Mesodermal cell (in vitro differentiated cells): ENCODE results near the gene MBTD1.
"Not testable (repeated sequence)": the region's sequence is repeated elsewhere in the genome, so short reads cannot be mapped to it uniquely, and the experiment has no call there.

ENCODE experiments used
- H3K27ac ChIP-seq: 2 replicates; pipeline ENCODE4 v1.7.0; 2013; ENCODE audit warnings: mild to moderate bottlenecking, low read depth, low read length, moderate library complexity; ENCODE audit not compliant: severe bottlenecking
- H3K36me3 ChIP-seq: 2 replicates; pipeline ENCODE4 v1.7.1; 2013; ENCODE audit warnings: mild to moderate bottlenecking, low read length, moderate library complexity; ENCODE audit not compliant: control insufficient read depth, insufficient read depth
- H3K4me1 ChIP-seq: one replicate; pipeline ENCODE4 v1.7.1; 2013; ENCODE audit warnings: mild to moderate bottlenecking, low read length; ENCODE audit not compliant: insufficient read depth, control insufficient read depth, poor library complexity, severe bottlenecking
- H3K4me3 ChIP-seq: 2 replicates; pipeline ENCODE4 v1.7.0; 2013; ENCODE audit warnings: low read length, control low read depth, mild to moderate bottlenecking; ENCODE audit not compliant: insufficient read depth, poor library complexity, severe bottlenecking; ENCODE audit errors: extremely low read depth
- H3K9me3 ChIP-seq: 2 replicates; pipeline ENCODE4 v1.7.1; 2013; ENCODE audit warnings: mild to moderate bottlenecking, low read length, moderate library complexity; ENCODE audit not compliant: control insufficient read depth
- WGBS, 2 experiments: methylation state at CpG; one replicate each; pipeline ENCODE4 v1.1.5; 2013; ENCODE audit warnings: missing lambda C conversion rate in 2 of 2; ENCODE audit not compliant: insufficient coverage in 2 of 2; 5-methylcytosine and 5-hydroxymethylcytosine counted together

The MBTD1 gene

GRCh38 chr17:51189628-51190027, 70.2 kb downstream of the MBTD1 start:
- WGBS, 2 experiments: 100% methylated on average over 1 of the region's 1 CpG; no CpG with 5 or more reads in 1 of the 2 experiments
- no peaks in the 10 kb centered on the region for H3K9me3 ChIP-seq
- H3K27ac ChIP-seq: no peak overlapping the region
- no peak overlapping the region for H3K4me3 ChIP-seq
- no peaks in the 10 kb centered on the region for H3K4me1 ChIP-seq
- H3K36me3 ChIP-seq: peaks cover 84% of the 10 kb centered on the region

GRCh38 chr17:51189162-51189561, 70.7 kb downstream of the MBTD1 start:
- H3K9me3 ChIP-seq: no peaks in the 10 kb centered on the region
- no peak overlapping the region for H3K27ac ChIP-seq
- peaks cover 83% of the 10 kb centered on the region for H3K36me3 ChIP-seq
- H3K4me1 ChIP-seq: no peaks in the 10 kb centered on the region
- no peak overlapping the region for H3K4me3 ChIP-seq

GRCh38 chr17:51188271-51188833, 71.5 kb downstream of the MBTD1 start:
- Histone ChIP-seq H3K27ac (no peak overlapping the region), H3K9me3 (no peaks in the 10 kb centered on the region), H3K4me1 (no peaks in the 10 kb centered on the region), H3K36me3 (peaks cover 81% of the 10 kb centered on the region), H3K4me3 (no peak overlapping the region)
- 100% methylated on average over 2 of the region's 9 CpGs for WGBS, 2 experiments

- WGBS, 2 experiments: 94 to 95% methylated on average over 3 to 4 of the region's 8 CpGs
Observed at GRCh38 chr17:51185763-51186332, 74.0 kb downstream of the MBTD1 start.

GRCh38 chr17:51184124-51184523, 75.7 kb downstream of the MBTD1 start:
- Histone ChIP-seq H3K9me3 (no peaks in the 10 kb centered on the region), H3K4me3 (no peak overlapping the region), H3K4me1 (no peaks in the 10 kb centered on the region), H3K27ac (peak overlapping the region; percentile 3), H3K36me3 (peaks cover 75% of the 10 kb centered on the region)
- no CpG with 5 or more reads among the region's 1 CpG for WGBS, 2 experiments

More at GRCh38 chr17:51185763-51186332, 74.0 kb downstream of the MBTD1 start:
- no peak overlapping the region for H3K4me3 ChIP-seq
- H3K9me3 ChIP-seq: no peaks in the 10 kb centered on the region
- H3K4me1 ChIP-seq: no peaks in the 10 kb centered on the region
- H3K27ac ChIP-seq: no peak overlapping the region
- H3K36me3 ChIP-seq: peaks cover 80% of the 10 kb centered on the region

- H3K36me3 ChIP-seq: peaks cover 55% of the 10 kb centered on the region
- H3K27ac ChIP-seq: no peak overlapping the region
- 100% methylated on average over 1 to 2 of the region's 5 CpGs for WGBS, 2 experiments
Observed at GRCh38 chr17:51180486-51180885, 79.4 kb downstream of the MBTD1 start.

GRCh38 chr17:51172030-51172429, 87.8 kb downstream of the MBTD1 start:
- WGBS, 2 experiments: 98 to 99% methylated on average over 7 to 9 of the region's 9 CpGs

More at GRCh38 chr17:51180486-51180885, 79.4 kb downstream of the MBTD1 start:
- Histone ChIP-seq H3K9me3 (no peaks in the 10 kb centered on the region), H3K4me1 (no peaks in the 10 kb centered on the region), H3K4me3 (no peak overlapping the region)

GRCh38 chr17:51170736-51171135, 89.1 kb downstream of the MBTD1 start:
- H3K36me3 ChIP-seq: peaks cover 62% of the 10 kb centered on the region
- whole genome bisulfite sequencing, 2 experiments: 80% methylated on average over 1 of the region's 2 CpGs; no CpG with 5 or more reads in 1 of the 2 experiments
- H3K9me3 ChIP-seq: no peaks in the 10 kb centered on the region
- no peak overlapping the region for H3K27ac ChIP-seq
- H3K4me1 ChIP-seq: no peaks in the 10 kb centered on the region
- no peak overlapping the region for H3K4me3 ChIP-seq

More at GRCh38 chr17:51172030-51172429, 87.8 kb downstream of the MBTD1 start:
- not testable (repeated sequence) for H3K4me1 ChIP-seq, H3K27ac ChIP-seq, H3K9me3 ChIP-seq, H3K4me3 ChIP-seq
- peaks cover 63% of the 10 kb centered on the region for H3K36me3 ChIP-seq

GRCh38 chr17:51169340-51169739, 90.5 kb downstream of the MBTD1 start:
- no peaks in the 10 kb centered on the region for H3K9me3 ChIP-seq
- no peak overlapping the region for H3K4me3 ChIP-seq
- WGBS, 2 experiments: 100% methylated on average over 1 of the region's 1 CpG
- H3K36me3 ChIP-seq: peaks cover 58% of the 10 kb centered on the region
- no peak overlapping the region for H3K27ac ChIP-seq
- H3K4me1 ChIP-seq: no peaks in the 10 kb centered on the region

- Histone ChIP-seq H3K4me3 (peak overlapping the region; percentile 79), H3K4me1 (no peaks in the 10 kb centered on the region), H3K9me3 (no peaks in the 10 kb centered on the region), H3K36me3 (peaks cover 57% of the 10 kb centered on the region), H3K27ac (peak overlapping the region; percentile 84)
- 3 to 8% methylated on average over 24 to 26 of the region's 42 CpGs for WGBS, 2 experiments
Observed at GRCh38 chr17:51166987-51167931, 92.6 kb downstream of the MBTD1 start.
